A549 (cell line): ENCODE data around the gene CNOT3. TPM values are rescaled to one million over a fixed set of nuclear protein-coding genes. Genes with fewer than 3 reads are reported as not detected.

Experiments
- ATAC-seq, 2 experiments: fragments of 200-7000 bp in 1 of 2; fragments of >200 bp in 1 of 2; cut with Nextera tagmentation in 1 of 2; cut with Tn5 transposase in 1 of 2; 3 replicates each; pipeline versions ENCODE4 v1.8.0 to v1.9.1; 2018 to 2020; ENCODE audit warnings: mild to moderate bottlenecking in 1 of 2, moderate library complexity in 1 of 2
- CTCF ChIA-PET: fragments of 300-600 bp; sonication (Branson Sonifier 250); formaldehyde crosslinking; extraction: SDS; loops from one replicate; lab custom pipeline; 2021; ENCODE audit warnings: antibody characterized with exemption, inconsistent platforms; lab: Yijun Ruan, JAX
- POLR2A ChIA-PET: fragments of 350-600 bp; formaldehyde crosslinking; extraction: SDS; loops from one replicate; lab custom pipeline; 2021; ENCODE audit warnings: antibody characterized with exemption, inconsistent platforms; lab: Yijun Ruan, JAX
- DNase-seq, 2 experiments: peaks; one replicate each; pipeline versions ENCODE4 v3.0.0 to v3.0.0-alpha.2; 2011 to 2016; ENCODE audit warnings: low read depth in 1 of 2, low spot score in 1 of 2
- FAIRE-seq: peaks from 2 replicates; lab custom pipeline; 2011; peaks lifted over from hg19 to GRCh38; lab: Jason Lieb, UNC
- H3K27ac ChIP-seq, 2 experiments: fragments of >200 bp; sonication (Bioruptor Twin); formaldehyde crosslinking; 3 replicates each; pipeline ENCODE4 v1.5.1; 2016 to 2017
- H3K4me1 ChIP-seq: fragments of >200 bp; sonication (Bioruptor Twin); formaldehyde crosslinking; 3 replicates; pipeline ENCODE4 v1.6.1; 2016
- H3K4me2 ChIP-seq: fragments of >200 bp; sonication (Bioruptor Twin); formaldehyde crosslinking; 3 replicates; pipeline ENCODE4 v1.6.1; 2016
- H3K4me3 ChIP-seq: fragments of >200 bp; sonication (Bioruptor Twin); formaldehyde crosslinking; 3 replicates; pipeline ENCODE4 v1.5.1; 2016
- H3K9me3 ChIP-seq: fragments of >200 bp; sonication (Bioruptor Twin); formaldehyde crosslinking; 3 replicates; pipeline ENCODE4 v1.6.1; 2016
- ATOH8 ChIP-seq: fragments of 250-450 bp; sonication (Bioruptor Pico); IDR thresholded peaks from 2 replicates; pipeline ENCODE4 v1.5.0; 2020; ENCODE audit warnings: low read depth, mild to moderate bottlenecking, moderate library complexity
- CBX2 ChIP-seq: fragments of 200-600 bp; sonication (generic); IDR thresholded peaks from 2 replicates; pipeline ENCODE4 v1.6.1; 2016; ENCODE audit warnings: low read depth, mild to moderate bottlenecking, borderline replicate concordance
- CEBPB ChIP-seq, 2 experiments: fragments of >200 bp in 1 of 2; sonication (Bioruptor Twin) in 1 of 2; formaldehyde crosslinking in 1 of 2; IDR thresholded peaks; 2 replicates each; pipeline ENCODE4 v1.6.1; 2012 to 2016
- ESRRA ChIP-seq: fragments of 150-350 bp; IDR thresholded peaks from 2 replicates; pipeline ENCODE4 v1.6.1; 2014; ENCODE audit warnings: mild to moderate bottlenecking, low read length, borderline replicate concordance
- FOSB ChIP-seq: fragments of 250-450 bp; sonication (Bioruptor Pico); IDR thresholded peaks from 2 replicates; pipeline ENCODE4 v1.5.0; 2020; ENCODE audit warnings: mild to moderate bottlenecking, moderate library complexity
- HES2 ChIP-seq: fragments of >200 bp; sonication (Bioruptor Twin); formaldehyde crosslinking; IDR thresholded peaks from 2 replicates; pipeline ENCODE4 v1.6.1; 2016
- HOXA7 ChIP-seq: fragments of 250-450 bp; sonication (Bioruptor Pico); IDR thresholded peaks from 2 replicates; pipeline ENCODE4 v1.5.0; 2020; ENCODE audit warnings: mild to moderate bottlenecking, moderate library complexity
- JUN ChIP-seq, 2 experiments: fragments of >200 bp; sonication (Bioruptor Twin); formaldehyde crosslinking; IDR thresholded peaks; 2 replicates in 1 of 2; 3 replicates in 1 of 2; pipeline ENCODE4 v1.6.1; 2016 to 2017
- POLR2AphosphoS2 ChIP-seq: conservative IDR thresholded peaks from 2 replicates; pipeline ENCODE4 v1.6.1; 2012; ENCODE audit warnings: low read length, improper control_type of control experiment, inconsistent platforms
- RCOR1 ChIP-seq: fragments of 150-350 bp; IDR thresholded peaks from 2 replicates; pipeline ENCODE4 v1.6.1; 2014; ENCODE audit warnings: antibody characterized with exemption, low read length, low read depth
- SREBF2 ChIP-seq: fragments of 450-650 bp; IDR thresholded peaks from 2 replicates; pipeline ENCODE4 v1.6.1; 2014; ENCODE audit warnings: mild to moderate bottlenecking, moderate library complexity
- TFCP2L1 ChIP-seq: fragments of 250-450 bp; sonication (Bioruptor Pico); IDR thresholded peaks from 2 replicates; pipeline ENCODE4 v1.5.0; 2021; ENCODE audit warnings: mild to moderate bottlenecking
- ZFP36 ChIP-seq: fragments of 450-650 bp; IDR thresholded peaks from 2 replicates; pipeline ENCODE4 v1.6.1; 2014; ENCODE audit warnings: borderline replicate concordance; ENCODE audit not compliant: partially characterized antibody
- WGBS: methylation state at CpG from one replicate; pipeline ENCODE4 v1.1.6; 2017; ENCODE audit errors: missing lambda C conversion rate; 5-methylcytosine and 5-hydroxymethylcytosine counted together
- polyA plus RNA-seq, 4 experiments: library from polyadenylated mRNA; depleted of rRNA in 3 of 4; stranded (reverse); fragments of >200 nt; fragmentation: RNase III in 1 of 4; extraction: RNeasy Plus Mini Kit Qiagen cat#74134 plus additional on column Dnase treatment in 1 of 4; gene quantifications; 2 replicates in 3 of 4; 3 replicates in 1 of 4; pipeline ENCODE4 v1.2.3, GENCODE V29; 2011 to 2017

CNOT3 gene
- polyA plus RNA-seq, 2 of the 4 experiments (the other 2 are of a cell fraction) = 24.9 to 59.2 TPM

GRCh38 chr19:54201980-54202379 lies 64.4 kb downstream of the CNOT3 start:
- 33% methylated on average over 13 of the region's 13 CpGs for WGBS
- Histone ChIP-seq H3K27ac (peak overlapping the region; percentile 92 to 97), H3K9me3 (no peaks in the 10 kb centered on the region), H3K4me2 (peak overlapping the region; percentile 93)
- no peak for FAIRE-seq
- TF ChIP-seq CBX2 (no peak), ESRRA (no peak), HES2 (no peak), FOSB (0 out of 2 replicates have a peak, but pooled peaks have one; percentile 7), RCOR1 (no peak), CEBPB (IDR thresholded peaks at IDR 0.05) (peak in 1 of 2 experiments; percentile 44; a peak in 1 of 4 replicates), POLR2AphosphoS2 (no peak; the same call in 1 of the 2 replicates), ATOH8 (no peak)
- TF ChIP-seq, all 56 proteins: peak for 2
- ChIA-PET POLR2A (interaction anchor here (1.2 to 5.8 kb wide), 2 partner anchors 12 to 65 kb away, joined by 3 to 132 read pairs; partner anchors contain the start of genes CNOT3, MBOAT7 and TSEN34), CTCF (interaction anchor here (1.8 kb wide), 1 partner anchor 33 kb away, joined by 7 read pairs; no protein-coding TSS in a partner anchor)
- Histone ChIP-seq H3K4me1 (peaks cover 55% of the 10 kb centered on the region), H3K4me3 (peak overlapping the region; percentile 95)
- DNase-seq (no peak), ATAC-seq (no peak)

GRCh38 chr19:54203151-54203611 lies 65.6 kb downstream of the CNOT3 start:
- CTCF ChIA-PET = interaction anchor here (0.5 to 1.8 kb wide), 5 partner anchors 10 to 341 kb away, joined by 3 to 7 read pairs (median 3); no protein-coding TSS in a partner anchor

GRCh38 chr19:54204767-54205468 lies 67.4 kb downstream of the CNOT3 start:
- Histone ChIP-seq H3K4me1 (peaks cover 81% of the 10 kb centered on the region), H3K4me2 (peak overlapping the region; percentile 93), H3K9me3 (no peaks in the 10 kb centered on the region), H3K4me3 (no peak overlapping the region), H3K27ac (no peak overlapping the region)
- POLR2A ChIA-PET = interaction anchor here (0.6 to 5.0 kb wide), 2 partner anchors 14 to 135 kb away, joined by 4 to 55 read pairs; partner anchors contain the start of genes MBOAT7 and TSEN34
- no peak for FAIRE-seq
- ATAC-seq = no peak
- WGBS = 85% methylated on average over 4 of the region's 4 CpGs
- no peak for DNase-seq
- TF ChIP-seq HOXA7 (CRISPR knock-in tag) = peak; percentile 45; the same call in 1 of the 2 replicates
- no peak for TF ChIP-seq RCOR1
- no peak for TF ChIP-seq ZFP36
- peak in 1 of 2 experiments; percentile 21; a peak in 1 of 5 replicates for TF ChIP-seq JUN (IDR thresholded peaks at IDR 0.05)
- 0 out of 2 replicates have a peak, but pooled peaks have one; percentile 31 for TF ChIP-seq TFCP2L1 (CRISPR knock-in tag)
- peak; percentile 66; the same call in 1 of the 2 replicates for TF ChIP-seq POLR2AphosphoS2
- CTCF ChIA-PET = interaction anchor here (0.6 to 2.6 kb wide), 4 partner anchors 12 to 36 kb away, joined by 3 to 9 read pairs (median 3); partner anchors contain the start of gene MBOAT7

More at GRCh38 chr19:54203151-54203611, 65.6 kb downstream of the CNOT3 start:
- peak overlapping the region; percentile 93 for H3K4me2 ChIP-seq
- POLR2A ChIA-PET = interaction anchor here (1.2 to 5.8 kb wide), 2 partner anchors 13 to 66 kb away, joined by 3 to 132 read pairs; partner anchors contain the start of genes CNOT3, MBOAT7 and TSEN34
- peak overlapping the region; percentile 92 to 97 for H3K27ac ChIP-seq
- peak in 1 of 2 experiments; percentile 49 for DNase-seq
- H3K4me3 ChIP-seq = peak overlapping the region; percentile 95
- 19% methylated on average over 9 of the region's 9 CpGs for WGBS
- no peaks in the 10 kb centered on the region for H3K9me3 ChIP-seq
- no peak for ATAC-seq
- no peak for FAIRE-seq
- H3K4me1 ChIP-seq = peaks cover 67% of the 10 kb centered on the region
- no peak for TF ChIP-seq SREBF2
- peak; percentile 23; the same call in 1 of the 2 replicates for TF ChIP-seq FOSB

Other genes with a start within 250 kb of the CNOT3 start
- 11.5 and 12.8 TPM in 2 replicates for gene CACNG7, start 228.5 kb upstream of the CNOT3 start, polyA plus RNA-seq (2011; rRNA removed)
- 6.3 to 7.6 TPM (median 6.8 TPM) in 3 replicates for gene CACNG7, start 228.5 kb upstream of the CNOT3 start, polyA plus RNA-seq (2017; fragmentation: RNase III; extraction: RNeasy Plus Mini Kit Qiagen cat#74134 plus additional on column Dnase treatment)
- gene CACNG8, start 174.8 kb upstream of the CNOT3 start, polyA plus RNA-seq (2011; rRNA removed) = 1.1 and 1.5 TPM in 2 replicates
- 4.6 to 6.9 TPM (median 5.8 TPM) in 3 replicates for gene CACNG8, start 174.8 kb upstream of the CNOT3 start, polyA plus RNA-seq (2017; fragmentation: RNase III; extraction: RNeasy Plus Mini Kit Qiagen cat#74134 plus additional on column Dnase treatment)
- gene CACNG6, start 146.1 kb upstream of the CNOT3 start, polyA plus RNA-seq (2011; rRNA removed) = 15.6 and 16.2 TPM in 2 replicates
- 4.4 to 8.2 TPM (median 7.3 TPM) in 3 replicates for gene CACNG6, start 146.1 kb upstream of the CNOT3 start, polyA plus RNA-seq (2017; fragmentation: RNase III; extraction: RNeasy Plus Mini Kit Qiagen cat#74134 plus additional on column Dnase treatment)
- gene VSTM1, start 73.9 kb upstream of the CNOT3 start, polyA plus RNA-seq (2011; rRNA removed) = 0.25 and 0.28 TPM in 2 replicates
- gene VSTM1, start 73.9 kb upstream of the CNOT3 start, polyA plus RNA-seq (2017; fragmentation: RNase III; extraction: RNeasy Plus Mini Kit Qiagen cat#74134 plus additional on column Dnase treatment) = 0.50 to 0.94 TPM (median 0.53 TPM) in 3 replicates
- not detected in 2 replicates for gene TARM1, start 56.4 kb upstream of the CNOT3 start, polyA plus RNA-seq (2011; rRNA removed)
- not detected in 3 replicates for gene TARM1, start 56.4 kb upstream of the CNOT3 start, polyA plus RNA-seq (2017; fragmentation: RNase III; extraction: RNeasy Plus Mini Kit Qiagen cat#74134 plus additional on column Dnase treatment)
- gene OSCAR, start 37.0 kb upstream of the CNOT3 start, polyA plus RNA-seq (2011; rRNA removed) = 0.26 and 0.33 TPM in 2 replicates
- 0.28 to 0.63 TPM (median 0.31 TPM) in 3 replicates for gene OSCAR, start 37.0 kb upstream of the CNOT3 start, polyA plus RNA-seq (2017; fragmentation: RNase III; extraction: RNeasy Plus Mini Kit Qiagen cat#74134 plus additional on column Dnase treatment)
- gene NDUFA3, start 34.9 kb upstream of the CNOT3 start, polyA plus RNA-seq (2011; rRNA removed) = 36.5 and 43.5 TPM in 2 replicates
- gene NDUFA3, start 34.9 kb upstream of the CNOT3 start, polyA plus RNA-seq (2017; fragmentation: RNase III; extraction: RNeasy Plus Mini Kit Qiagen cat#74134 plus additional on column Dnase treatment) = 188 to 198 TPM (median 190 TPM) in 3 replicates
- 10.8 and 16.1 TPM in 2 replicates for gene TFPT, start 22.1 kb upstream of the CNOT3 start, polyA plus RNA-seq (2011; rRNA removed)
- 26.1 to 29.2 TPM (median 26.6 TPM) in 3 replicates for gene TFPT, start 22.1 kb upstream of the CNOT3 start, polyA plus RNA-seq (2017; fragmentation: RNase III; extraction: RNeasy Plus Mini Kit Qiagen cat#74134 plus additional on column Dnase treatment)
- 66.9 and 69.8 TPM in 2 replicates for gene PRPF31, start 22.0 kb upstream of the CNOT3 start, polyA plus RNA-seq (2011; rRNA removed)
- 164 to 169 TPM (median 164 TPM) in 3 replicates for gene PRPF31, start 22.0 kb upstream of the CNOT3 start, polyA plus RNA-seq (2017; fragmentation: RNase III; extraction: RNeasy Plus Mini Kit Qiagen cat#74134 plus additional on column Dnase treatment)
- gene LENG1, start 22.0 kb downstream of the CNOT3 start, polyA plus RNA-seq (2011; rRNA removed) = 6.8 and 13.3 TPM in 2 replicates
- 11.1 to 13.9 TPM (median 13.8 TPM) in 3 replicates for gene LENG1, start 22.0 kb downstream of the CNOT3 start, polyA plus RNA-seq (2017; fragmentation: RNase III; extraction: RNeasy Plus Mini Kit Qiagen cat#74134 plus additional on column Dnase treatment)
- 0.61 and 0.84 TPM in 2 replicates for gene TMC4, start 35.4 kb downstream of the CNOT3 start, polyA plus RNA-seq (2011; rRNA removed)
- gene TMC4, start 35.4 kb downstream of the CNOT3 start, polyA plus RNA-seq (2017; fragmentation: RNase III; extraction: RNeasy Plus Mini Kit Qiagen cat#74134 plus additional on column Dnase treatment) = 0.85 to 1.5 TPM (median 1.2 TPM) in 3 replicates
- gene MBOAT7, start 51.8 kb downstream of the CNOT3 start, polyA plus RNA-seq (2011; rRNA removed) = 42.1 and 52.4 TPM in 2 replicates
- gene MBOAT7, start 51.8 kb downstream of the CNOT3 start, polyA plus RNA-seq (2017; fragmentation: RNase III; extraction: RNeasy Plus Mini Kit Qiagen cat#74134 plus additional on column Dnase treatment) = 129 to 142 TPM (median 133 TPM) in 3 replicates
- gene TSEN34, start 53.5 kb downstream of the CNOT3 start, polyA plus RNA-seq (2011; rRNA removed) = 53.4 and 61.1 TPM in 2 replicates
- 79.0 to 90.9 TPM (median 87.7 TPM) in 3 replicates for gene TSEN34, start 53.5 kb downstream of the CNOT3 start, polyA plus RNA-seq (2017; fragmentation: RNase III; extraction: RNeasy Plus Mini Kit Qiagen cat#74134 plus additional on column Dnase treatment)
- gene RPS9, start 63.1 kb downstream of the CNOT3 start, polyA plus RNA-seq (2011; rRNA removed) = 1,440 and 1,504 TPM in 2 replicates
- 1,990 to 2,154 TPM (median 2,057 TPM) in 3 replicates for gene RPS9, start 63.1 kb downstream of the CNOT3 start, polyA plus RNA-seq (2017; fragmentation: RNase III; extraction: RNeasy Plus Mini Kit Qiagen cat#74134 plus additional on column Dnase treatment)
- gene LILRB3, start 85.2 kb downstream of the CNOT3 start, polyA plus RNA-seq (2011; rRNA removed) = not detected in 2 replicates
- gene LILRB3, start 85.2 kb downstream of the CNOT3 start, polyA plus RNA-seq (2017; fragmentation: RNase III; extraction: RNeasy Plus Mini Kit Qiagen cat#74134 plus additional on column Dnase treatment) = not detected in 3 replicates
- not detected in 2 replicates for gene LILRA6, start 105.0 kb downstream of the CNOT3 start, polyA plus RNA-seq (2011; rRNA removed)
- gene LILRA6, start 105.0 kb downstream of the CNOT3 start, polyA plus RNA-seq (2017; fragmentation: RNase III; extraction: RNeasy Plus Mini Kit Qiagen cat#74134 plus additional on column Dnase treatment) = not detected in 3 replicates
- gene LILRB5, start 119.5 kb downstream of the CNOT3 start, polyA plus RNA-seq (2011; rRNA removed) = not detected in 2 replicates
- not detected in 3 replicates for gene LILRB5, start 119.5 kb downstream of the CNOT3 start, polyA plus RNA-seq (2017; fragmentation: RNase III; extraction: RNeasy Plus Mini Kit Qiagen cat#74134 plus additional on column Dnase treatment)
- gene LILRB2, start 143.3 kb downstream of the CNOT3 start, polyA plus RNA-seq (2011; rRNA removed) = not detected in 2 replicates
- not detected in 3 replicates for gene LILRB2, start 143.3 kb downstream of the CNOT3 start, polyA plus RNA-seq (2017; fragmentation: RNase III; extraction: RNeasy Plus Mini Kit Qiagen cat#74134 plus additional on column Dnase treatment)
- gene LILRA5, start 175.4 kb downstream of the CNOT3 start, polyA plus RNA-seq (2011; rRNA removed) = not detected in 2 replicates
- gene LILRA5, start 175.4 kb downstream of the CNOT3 start, polyA plus RNA-seq (2017; fragmentation: RNase III; extraction: RNeasy Plus Mini Kit Qiagen cat#74134 plus additional on column Dnase treatment) = not detected in 3 replicates
- not detected in 2 replicates for gene LILRA4, start 201.4 kb downstream of the CNOT3 start, polyA plus RNA-seq (2011; rRNA removed)
- not detected in 3 replicates for gene LILRA4, start 201.4 kb downstream of the CNOT3 start, polyA plus RNA-seq (2017; fragmentation: RNase III; extraction: RNeasy Plus Mini Kit Qiagen cat#74134 plus additional on column Dnase treatment)
- not detected in 2 replicates for gene LAIR1, start 227.2 kb downstream of the CNOT3 start, polyA plus RNA-seq (2011; rRNA removed)
- not detected in 3 replicates for gene LAIR1, start 227.2 kb downstream of the CNOT3 start, polyA plus RNA-seq (2017; fragmentation: RNase III; extraction: RNeasy Plus Mini Kit Qiagen cat#74134 plus additional on column Dnase treatment)